Measurements from ENCODE around the gene NPLOC4.

Gene NPLOC4

GRCh38 chr17:81573794-81574642 is 62.9 kb downstream of the NPLOC4 start (continued):
- TF ChIP-seq, protein P1, sequence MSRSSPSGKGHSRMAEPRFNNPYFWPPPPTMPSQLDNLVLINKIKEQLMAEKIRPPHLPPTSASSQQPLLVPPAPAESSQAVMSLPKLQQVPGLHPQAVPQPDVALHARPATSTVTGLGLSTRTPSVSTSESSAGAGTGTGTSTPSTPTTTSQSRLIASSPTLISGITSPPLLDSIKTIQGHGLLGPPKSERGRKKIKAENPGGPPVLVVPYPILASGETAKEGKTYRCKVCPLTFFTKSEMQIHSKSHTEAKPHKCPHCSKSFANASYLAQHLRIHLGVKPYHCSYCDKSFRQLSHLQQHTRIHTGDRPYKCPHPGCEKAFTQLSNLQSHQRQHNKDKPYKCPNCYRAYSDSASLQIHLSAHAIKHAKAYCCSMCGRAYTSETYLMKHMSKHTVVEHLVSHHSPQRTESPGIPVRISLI (tag by site-specific recombination; IDR thresholded peaks at IDR 0.05), result no peak
- TF ChIP-seq ZNF155 (tag by site-specific recombination; IDR thresholded peaks at IDR 0.05) (no peak), ZNF221 (tag by site-specific recombination; IDR thresholded peaks at IDR 0.05; ENCODE audit: borderline replicate concordance) (no peak), KLF10 (tag by site-specific recombination; IDR thresholded peaks at IDR 0.05) (no peak), TRIM28 (IDR thresholded peaks at IDR 0.05; ENCODE audit: borderline replicate concordance, low read length) (no peak), ZNF157 (tag by site-specific recombination; IDR thresholded peaks at IDR 0.05) (no peak)

GRCh38 chr17:81572563-81573168 is 64.2 kb downstream of the NPLOC4 start:
- no peak overlapping the region for H3K27ac ChIP-seq (ENCODE audit: extremely low read depth, low read depth, low read length)
- peaks cover 11 to 94% of the 10 kb centered on the region in 2 experiments for H3K36me3 ChIP-seq (ENCODE audit: control insufficient read depth in 2 of 2, insufficient read depth in 1 of 2, low read length in 2 of 2)
- CTCF ChIA-PET, result interaction anchor here (0.6 to 2.5 kb wide), 5 partner anchors 8 to 350 kb away, joined by 3 to 13 read pairs (median 3); partner anchors contain the start of gene CEP131
- no peak overlapping the region for H3K4me3 ChIP-seq (ENCODE audit: low read depth, low read length)
- H3K4me1 ChIP-seq (ENCODE audit: control insufficient read depth, insufficient read depth, low read length), result peaks cover 25% of the 10 kb centered on the region
- H3K9me3 ChIP-seq (ENCODE audit: control insufficient read depth, insufficient read depth, low read depth, low read length), result no peaks in the 10 kb centered on the region
- POLR2A ChIA-PET, result no interaction called here
- TF ChIP-seq KLF1 (tag by site-specific recombination; IDR thresholded peaks at IDR 0.05) (no peak), ZNF621 (tag by site-specific recombination; IDR thresholded peaks at IDR 0.05) (no peak), ZBTB8A (tag by site-specific recombination; IDR thresholded peaks at IDR 0.05) (0 out of 2 replicates have a peak, but pooled peaks have one; percentile 24), GFI1B (tag by site-specific recombination; IDR thresholded peaks at IDR 0.05) (0 out of 2 replicates have a peak, but pooled peaks have one; percentile 34), PRDM6 (tag by site-specific recombination; IDR thresholded peaks at IDR 0.05) (peak; percentile 46; the same call in 1 of the 2 replicates), FEZF1 (tag by site-specific recombination; IDR thresholded peaks at IDR 0.05) (no peak)

DNA sequence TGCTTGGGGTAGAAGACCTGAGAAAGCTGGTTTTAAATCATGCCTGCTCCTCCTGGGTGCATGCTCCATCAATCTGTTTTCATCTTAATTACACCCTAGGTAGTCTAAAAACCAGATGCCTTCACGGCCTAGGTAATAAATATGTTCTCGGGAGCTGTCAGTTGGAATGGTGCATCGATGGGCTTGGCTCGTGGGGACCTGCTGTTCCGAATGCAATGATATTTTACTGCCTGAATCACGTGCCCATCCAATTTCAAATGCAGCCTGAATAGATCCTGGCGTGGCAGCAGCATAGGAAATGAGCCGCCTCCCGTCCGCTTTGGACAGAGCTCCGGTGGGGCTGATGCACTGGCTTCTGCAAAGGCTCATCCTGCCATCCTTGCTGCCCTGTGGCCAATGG is 65.9 kb downstream of the NPLOC4 start:
- Histone ChIP-seq H3K27ac (ENCODE audit: extremely low read depth, low read depth, low read length) (no peak overlapping the region), H3K36me3 (ENCODE audit: control insufficient read depth in 2 of 2, insufficient read depth in 1 of 2, low read length in 2 of 2) (peaks cover 11 to 94% of the 10 kb centered on the region in 2 experiments), H3K4me1 (ENCODE audit: control insufficient read depth, insufficient read depth, low read length) (peaks cover 29% of the 10 kb centered on the region), H3K9me3 (ENCODE audit: control insufficient read depth, insufficient read depth, low read depth, low read length) (no peaks in the 10 kb centered on the region), H3K4me3 (ENCODE audit: low read depth, low read length) (no peak overlapping the region)
- CTCF ChIA-PET, result interaction anchor here (7.8 kb wide), 1 partner anchor 30 kb away, joined by 69 read pairs; no protein-coding TSS in a partner anchor
- TF ChIP-seq OSR2 (tag by site-specific recombination; IDR thresholded peaks at IDR 0.05), result peak; percentile 87
- peak; percentile 33; the same call in 1 of the 2 replicates for TF ChIP-seq ZNF561 (tag by site-specific recombination; IDR thresholded peaks at IDR 0.05; ENCODE audit: borderline replicate concordance)
- peak; percentile 61 for TF ChIP-seq SP7 (tag by site-specific recombination; IDR thresholded peaks at IDR 0.05)
- TF ChIP-seq ZNF792 (tag by site-specific recombination; IDR thresholded peaks at IDR 0.05), result no peak
- 0 out of 2 replicates have a peak, but pooled peaks have one; percentile 17 for TF ChIP-seq ZBTB8A (tag by site-specific recombination; IDR thresholded peaks at IDR 0.05)
- TF ChIP-seq ZBTB44 (tag by site-specific recombination; IDR thresholded peaks at IDR 0.05), result peak; percentile 50; the same call in 1 of the 2 replicates
- no peak for TF ChIP-seq ZNF239 (tag by site-specific recombination; IDR thresholded peaks at IDR 0.05)
- TF ChIP-seq ZIC2 (tag by site-specific recombination; IDR thresholded peaks at IDR 0.05), result peak; percentile 72
- POLR2A ChIA-PET, result interaction anchor here (1.1 kb wide), 1 partner anchor 10 kb away, joined by 3 read pairs; no protein-coding TSS in a partner anchor

Data from HEK293 (cell line).